ENCODE measurements around the gene SLC7A1. TPM values are rescaled to one million over a fixed set of nuclear protein-coding genes. Genes with fewer than 3 reads are reported as not detected.

Gene SLC7A1
- total and polyA plus RNA-seq, 7 donors, result 2.4 to 25.6 (median 15.0) TPM

DNA sequence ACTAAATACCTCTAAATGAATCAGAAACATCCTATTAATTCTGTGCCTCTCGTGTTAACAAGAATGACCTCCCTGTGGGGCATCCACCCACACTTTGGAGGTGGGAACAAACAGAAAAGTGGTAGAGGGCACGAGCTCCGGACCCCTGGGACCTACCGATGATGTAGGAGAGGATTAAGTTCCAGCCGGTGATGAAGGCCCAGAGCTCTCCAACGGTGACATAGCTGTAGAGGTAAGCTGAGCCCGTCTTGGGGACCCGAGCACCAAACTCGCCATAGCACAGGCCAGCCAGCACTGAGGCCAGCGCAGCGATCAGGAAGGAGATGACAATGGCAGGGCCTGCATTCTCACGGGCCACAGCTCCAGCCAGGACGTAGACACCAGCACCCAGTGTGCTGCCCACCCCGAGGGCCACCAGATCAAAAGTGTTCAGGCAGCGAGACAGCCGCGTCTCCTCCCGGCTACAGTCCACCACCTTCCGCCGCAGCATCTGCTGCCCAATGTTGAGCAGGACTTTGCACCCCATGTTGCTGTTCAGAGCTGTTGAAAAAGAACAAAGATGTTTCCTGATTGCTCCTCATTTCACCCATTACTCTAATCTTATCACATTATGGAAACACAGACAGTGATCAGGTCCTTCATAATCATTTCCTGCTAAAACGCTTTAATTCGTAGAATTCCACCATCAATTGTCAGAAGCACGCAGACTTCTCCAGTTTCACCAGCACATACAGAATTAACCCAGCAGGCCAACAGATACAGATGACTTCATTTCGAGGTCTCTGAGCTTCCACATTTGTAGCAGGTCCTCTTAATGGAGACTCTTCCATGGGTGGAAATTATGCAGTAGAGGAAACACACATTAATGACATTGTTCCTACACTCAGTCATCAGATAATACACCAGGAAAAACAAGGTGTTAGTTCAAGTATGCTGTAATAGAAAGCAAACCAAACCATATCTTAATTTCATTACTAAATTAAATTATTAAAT lies 59.5 kb downstream of the SLC7A1 start:
- Histone ChIP-seq H3K4me1 (peaks cover 0 to 42% (median 27%) of the 10 kb centered on the region in 4 donors), H3K4me3 (no peak overlapping the region), H3K27ac (no peak overlapping the region), H3K9me3 (no peaks in the 10 kb centered on the region), H3K27me3 (no peaks in the 10 kb centered on the region), H3K36me3 (peaks cover 0 to 21% (median 2%) of the 10 kb centered on the region in 4 donors)
- DNase-seq, result no peak
- 91 to 92% methylated on average over 24 of the region's 24 CpGs for WGBS, 2 donors
- intact Hi-C loops (cut with DNase I), result no loop called here
- TF ChIP-seq POLR2AphosphoS5 (IDR thresholded peaks at IDR 0.05) (no peak), EP300 (IDR thresholded peaks at IDR 0.05) (no peak), CTCF (IDR thresholded peaks at IDR 0.05) (no peak), POLR2A (IDR thresholded peaks at IDR 0.05) (no peak)

DNA sequence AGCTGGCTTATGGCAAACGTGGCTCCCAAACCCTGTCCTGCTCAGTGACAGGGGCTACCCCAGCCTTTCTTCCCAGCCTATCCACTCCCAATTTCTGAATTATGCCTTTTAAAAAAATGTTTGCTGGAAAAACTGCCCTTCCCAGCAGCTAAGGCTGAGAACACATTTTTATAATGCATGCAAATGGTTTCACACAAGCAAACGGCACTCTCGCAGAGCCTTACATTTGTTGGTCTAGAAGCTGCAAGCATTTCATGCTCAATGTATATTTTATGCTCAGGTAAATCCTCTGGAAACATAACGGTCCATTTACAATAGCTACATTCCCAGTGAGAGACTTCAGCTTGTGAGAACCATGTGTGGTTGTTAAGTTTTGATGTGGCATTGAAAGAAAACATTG lies 61.4 kb downstream of the SLC7A1 start:
- Histone ChIP-seq H3K36me3 (peaks cover 0 to 27% (median 10%) of the 10 kb centered on the region in 4 donors), H3K4me1 (peaks cover 0 to 28% (median 14%) of the 10 kb centered on the region in 4 donors), H3K27ac (no peak overlapping the region), H3K27me3 (no peaks in the 10 kb centered on the region), H3K4me3 (no peak overlapping the region), H3K9me3 (no peaks in the 10 kb centered on the region)
- TF ChIP-seq POLR2AphosphoS5 (IDR thresholded peaks at IDR 0.05) (no peak), CTCF (IDR thresholded peaks at IDR 0.05) (no peak)
- DNase-seq, result no peak
- intact Hi-C loops (cut with DNase I), result no loop called here
- 92 to 93% methylated on average over 4 of the region's 4 CpGs for WGBS, 2 donors

DNA sequence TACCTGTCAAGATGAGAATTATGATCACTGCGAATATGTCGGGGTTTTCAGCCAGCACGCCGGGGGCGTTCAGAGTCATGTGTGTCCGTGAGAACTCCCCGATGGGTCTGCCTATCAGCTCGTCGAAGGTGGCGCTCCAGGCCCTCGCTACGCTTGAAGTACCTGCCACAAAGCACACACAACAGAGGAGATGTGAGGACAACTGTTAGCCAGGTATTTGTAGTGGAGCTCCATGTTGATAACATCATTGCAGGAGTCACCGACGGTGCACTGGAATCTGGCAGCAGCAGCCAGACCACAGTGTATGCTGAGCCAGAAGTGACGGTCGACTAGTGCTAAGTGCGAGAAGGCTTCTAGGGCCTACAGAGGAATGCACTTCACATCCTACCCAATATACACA lies 62.7 kb downstream of the SLC7A1 start:
- TF ChIP-seq POLR2A (IDR thresholded peaks at IDR 0.05) (no peak), POLR2AphosphoS5 (IDR thresholded peaks at IDR 0.05) (no peak), EP300 (IDR thresholded peaks at IDR 0.05) (no peak), CTCF (IDR thresholded peaks at IDR 0.05) (no peak)
- WGBS, 2 donors, result 89 to 94% methylated on average over 17 of the region's 17 CpGs
- intact Hi-C loops (cut with DNase I), result no loop called here
- Histone ChIP-seq H3K9me3 (no peaks in the 10 kb centered on the region), H3K4me1 (peaks cover 0 to 25% (median 4%) of the 10 kb centered on the region in 4 donors), H3K27ac (peak overlapping the region in 1 of 4 donors; percentile 1), H3K36me3 (peaks cover 0 to 35% (median 10%) of the 10 kb centered on the region in 4 donors), H3K4me3 (no peak overlapping the region), H3K27me3 (no peaks in the 10 kb centered on the region)
- DNase-seq, result no peak

GRCh38 chr13:29532116-29532515 lies 63.4 kb downstream of the SLC7A1 start:
- Histone ChIP-seq H3K4me1 (peaks cover 0 to 20% (median 2%) of the 10 kb centered on the region in 4 donors), H3K27me3 (no peaks in the 10 kb centered on the region), H3K27ac (no peak overlapping the region), H3K4me3 (no peak overlapping the region), H3K9me3 (no peaks in the 10 kb centered on the region), H3K36me3 (peaks cover 0 to 39% (median 10%) of the 10 kb centered on the region in 4 donors)
- WGBS, 2 donors, result 87 to 94% methylated on average over 5 of the region's 5 CpGs
- no peak for DNase-seq
- no peak for TF ChIP-seq POLR2A (IDR thresholded peaks at IDR 0.05)
- intact Hi-C loops (cut with DNase I), result no loop called here

- Histone ChIP-seq H3K9me3 (no peaks in the 10 kb centered on the region), H3K4me3 (no peak overlapping the region), H3K27ac (no peak overlapping the region), H3K27me3 (no peaks in the 10 kb centered on the region), H3K4me1 (peaks cover 0 to 20% (median 2%) of the 10 kb centered on the region in 4 donors), H3K36me3 (peaks cover 0 to 39% (median 12%) of the 10 kb centered on the region in 4 donors)
- TF ChIP-seq CTCF (IDR thresholded peaks at IDR 0.05) (no peak), POLR2AphosphoS5 (IDR thresholded peaks at IDR 0.05) (no peak), EP300 (IDR thresholded peaks at IDR 0.05) (no peak), POLR2A (IDR thresholded peaks at IDR 0.05) (no peak)
- intact Hi-C loops (cut with DNase I), result no loop called here
- WGBS, 2 donors, result 91 to 94% methylated on average over 5 of the region's 5 CpGs
- no peak for DNase-seq
Measured at GRCh38 chr13:29530901-29531300, 64.6 kb downstream of the SLC7A1 start.

Measured in sigmoid colon (tissue), 7 donors.